ENCODE measurements around the gene DNAJC16.

Gene DNAJC16

DNA sequence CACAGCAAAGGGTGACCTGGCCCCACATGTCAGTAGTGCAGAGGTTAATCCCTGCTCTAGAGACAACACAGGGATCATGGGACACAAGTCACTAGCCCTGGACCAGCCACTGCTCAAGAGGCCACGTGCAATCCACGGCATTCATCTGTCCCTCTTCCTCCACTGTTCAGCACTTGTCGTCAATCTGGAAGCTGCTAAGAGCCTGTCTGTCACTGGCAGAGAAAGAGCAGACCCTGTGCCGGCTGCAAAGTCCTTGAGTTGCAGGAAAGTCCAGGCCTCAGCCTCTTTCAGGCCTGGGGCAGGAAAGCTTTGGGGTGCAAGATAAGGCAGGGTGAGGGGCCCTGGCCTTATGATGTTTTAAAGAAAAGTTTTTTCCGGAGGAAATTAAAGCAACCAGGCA is 34.1 kb upstream of the DNAJC16 start:
- Histone ChIP-seq H3K27me3 (ENCODE audit: low read length) (no peaks in the 10 kb centered on the region), H3F3A (ENCODE audit: insufficient read depth) (no peaks in the 10 kb centered on the region), H3K9me3 (ENCODE audit: insufficient read depth, low read length) (no peaks in the 10 kb centered on the region), H3K4me2 (ENCODE audit: low read depth, low read length, poor library complexity, severe bottlenecking) (no peak overlapping the region), H3K9ac (ENCODE audit: low read length) (no peak overlapping the region), H3K27ac (ENCODE audit: low read depth, low read length) (no peak overlapping the region), H3K4me3 (ENCODE audit: insufficient read depth, low read length, poor library complexity, severe bottlenecking) (no peak overlapping the region), H4K20me1 (ENCODE audit: low read depth, low read length) (no peaks in the 10 kb centered on the region), H3K79me2 (ENCODE audit: insufficient read depth, low read length) (no peaks in the 10 kb centered on the region), H3K9me2 (replicated peaks; ENCODE audit: insufficient read depth, low read length) (no peaks in the 10 kb centered on the region), H2AFZ (ENCODE audit: low read depth, low read length, severe bottlenecking) (no peak overlapping the region), H3K36me3 (ENCODE audit: low read length) (no peaks in the 10 kb centered on the region)
- TF ChIP-seq EZH2phosphoT487 (conservative IDR thresholded peaks at IDR 0.05; ENCODE audit: low read length), result no peak
- TF ChIP-seq, protein P1, sequence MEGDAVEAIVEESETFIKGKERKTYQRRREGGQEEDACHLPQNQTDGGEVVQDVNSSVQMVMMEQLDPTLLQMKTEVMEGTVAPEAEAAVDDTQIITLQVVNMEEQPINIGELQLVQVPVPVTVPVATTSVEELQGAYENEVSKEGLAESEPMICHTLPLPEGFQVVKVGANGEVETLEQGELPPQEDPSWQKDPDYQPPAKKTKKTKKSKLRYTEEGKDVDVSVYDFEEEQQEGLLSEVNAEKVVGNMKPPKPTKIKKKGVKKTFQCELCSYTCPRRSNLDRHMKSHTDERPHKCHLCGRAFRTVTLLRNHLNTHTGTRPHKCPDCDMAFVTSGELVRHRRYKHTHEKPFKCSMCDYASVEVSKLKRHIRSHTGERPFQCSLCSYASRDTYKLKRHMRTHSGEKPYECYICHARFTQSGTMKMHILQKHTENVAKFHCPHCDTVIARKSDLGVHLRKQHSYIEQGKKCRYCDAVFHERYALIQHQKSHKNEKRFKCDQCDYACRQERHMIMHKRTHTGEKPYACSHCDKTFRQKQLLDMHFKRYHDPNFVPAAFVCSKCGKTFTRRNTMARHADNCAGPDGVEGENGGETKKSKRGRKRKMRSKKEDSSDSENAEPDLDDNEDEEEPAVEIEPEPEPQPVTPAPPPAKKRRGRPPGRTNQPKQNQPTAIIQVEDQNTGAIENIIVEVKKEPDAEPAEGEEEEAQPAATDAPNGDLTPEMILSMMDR (IDR thresholded peaks at IDR 0.05; ENCODE audit: insufficient read depth, low read length, poor library complexity, severe bottlenecking), result no peak

DNA sequence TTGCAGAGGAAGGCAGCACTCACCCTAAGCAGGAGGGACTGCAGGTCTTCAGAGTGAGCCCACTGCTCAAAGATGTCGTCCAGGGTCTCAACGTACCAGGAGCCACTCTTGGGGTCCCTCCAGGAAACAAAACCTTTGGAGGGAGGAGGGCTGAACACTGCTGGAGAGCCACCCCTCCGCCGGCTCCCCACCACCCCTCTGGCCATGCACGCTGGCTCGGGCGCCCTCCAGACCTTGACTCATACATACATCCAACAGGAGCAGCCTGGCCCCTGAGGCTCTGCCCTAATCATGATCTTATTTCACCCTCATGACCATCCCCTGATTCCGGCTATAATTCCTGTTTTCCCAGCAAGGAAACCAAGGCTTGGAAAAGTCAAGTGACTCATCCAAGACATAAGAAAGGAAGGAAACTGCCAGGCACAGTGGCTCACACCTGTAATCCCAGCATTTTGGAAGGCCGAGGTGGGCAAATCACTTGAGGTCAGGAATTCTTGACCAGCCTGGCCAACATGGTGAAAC is 32.7 kb upstream of the DNAJC16 start:
- H3K9me2 ChIP-seq (replicated peaks; ENCODE audit: insufficient read depth, low read length), result no peaks in the 10 kb centered on the region
- TF ChIP-seq EZH2phosphoT487 (conservative IDR thresholded peaks at IDR 0.05; ENCODE audit: low read length), result no peak
- TF ChIP-seq, protein P1 (IDR thresholded peaks at IDR 0.05; ENCODE audit: insufficient read depth, low read length, poor library complexity, severe bottlenecking), result no peak
- H3K9me3 ChIP-seq (ENCODE audit: insufficient read depth, low read length), result no peaks in the 10 kb centered on the region
- no peak overlapping the region for H3K4me3 ChIP-seq (ENCODE audit: insufficient read depth, low read length, poor library complexity, severe bottlenecking)
- H2AFZ ChIP-seq (ENCODE audit: low read depth, low read length, severe bottlenecking), result no peak overlapping the region
- no peak overlapping the region for H3K27ac ChIP-seq (ENCODE audit: low read depth, low read length)
- no peaks in the 10 kb centered on the region for H4K20me1 ChIP-seq (ENCODE audit: low read depth, low read length)
- H3F3A ChIP-seq (ENCODE audit: insufficient read depth), result no peaks in the 10 kb centered on the region
- no peak overlapping the region for H3K9ac ChIP-seq (ENCODE audit: low read length)
- H3K27me3 ChIP-seq (ENCODE audit: low read length), result no peaks in the 10 kb centered on the region
- no peaks in the 10 kb centered on the region for H3K36me3 ChIP-seq (ENCODE audit: low read length)
- H3K79me2 ChIP-seq (ENCODE audit: insufficient read depth, low read length), result no peaks in the 10 kb centered on the region
- H3K4me2 ChIP-seq (ENCODE audit: low read depth, low read length, poor library complexity, severe bottlenecking), result no peak overlapping the region

DNA sequence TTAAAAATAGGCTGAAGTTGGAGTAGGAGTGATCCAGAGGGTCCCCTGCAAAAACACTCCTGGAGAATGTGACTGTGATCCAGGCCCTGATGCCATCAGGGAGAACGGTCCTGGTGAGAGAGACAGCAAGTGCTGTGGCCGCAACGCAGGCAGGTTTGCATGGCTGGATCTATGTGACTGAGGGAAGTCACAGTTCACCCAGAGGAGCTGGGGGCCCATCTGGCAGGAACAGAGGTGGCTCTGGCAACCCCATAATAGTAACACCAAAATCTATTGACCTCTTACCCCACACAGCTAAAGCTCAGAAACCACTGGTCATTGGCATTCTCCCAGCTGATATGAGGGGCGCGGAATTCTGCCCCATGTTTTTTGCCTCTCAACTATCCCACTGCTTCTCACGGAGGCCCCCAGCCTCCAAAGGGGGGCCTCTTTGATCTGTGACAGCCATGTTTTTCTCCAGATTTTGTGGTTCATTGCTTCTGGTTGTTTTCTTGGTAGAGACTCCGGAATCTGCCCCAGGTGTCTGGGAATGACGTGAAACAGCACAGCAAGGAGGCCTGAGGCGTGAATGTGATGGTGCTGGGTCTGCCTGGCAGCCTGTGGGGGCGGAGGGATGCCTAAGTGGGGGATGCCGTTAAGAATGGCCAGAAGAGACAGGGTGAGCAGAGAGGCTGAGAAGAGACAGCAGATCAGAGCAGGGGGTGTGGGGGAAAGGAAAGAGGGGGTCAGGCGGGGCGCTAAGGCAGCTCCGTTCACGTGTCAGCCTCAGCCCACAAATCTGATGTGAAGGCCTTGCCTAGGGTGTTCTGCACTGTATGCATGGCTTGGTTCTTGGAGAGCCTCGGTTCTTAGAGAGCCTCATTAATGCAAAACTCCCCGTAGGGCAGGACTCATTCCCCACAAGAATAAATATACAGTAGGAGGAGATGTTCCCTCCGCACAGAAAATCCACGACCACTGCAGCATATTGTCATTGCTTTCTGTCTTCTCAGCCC is 26.2 kb upstream of the DNAJC16 start:
- H3K9me3 ChIP-seq (ENCODE audit: insufficient read depth, low read length), result no peaks in the 10 kb centered on the region
- no peak overlapping the region for H3K4me2 ChIP-seq (ENCODE audit: low read depth, low read length, poor library complexity, severe bottlenecking)
- H3K27me3 ChIP-seq (ENCODE audit: low read length), result no peaks in the 10 kb centered on the region
- no peaks in the 10 kb centered on the region for H3F3A ChIP-seq (ENCODE audit: insufficient read depth)
- H3K9me2 ChIP-seq (replicated peaks; ENCODE audit: insufficient read depth, low read length), result no peaks in the 10 kb centered on the region
- H3K79me2 ChIP-seq (ENCODE audit: insufficient read depth, low read length), result no peaks in the 10 kb centered on the region
- no peak overlapping the region for H3K4me3 ChIP-seq (ENCODE audit: insufficient read depth, low read length, poor library complexity, severe bottlenecking)
- no peaks in the 10 kb centered on the region for H4K20me1 ChIP-seq (ENCODE audit: low read depth, low read length)
- no peak for TF ChIP-seq EZH2phosphoT487 (conservative IDR thresholded peaks at IDR 0.05; ENCODE audit: low read length)
- TF ChIP-seq, protein P1 (IDR thresholded peaks at IDR 0.05; ENCODE audit: insufficient read depth, low read length, poor library complexity, severe bottlenecking), result no peak
- no peak overlapping the region for H3K27ac ChIP-seq (ENCODE audit: low read depth, low read length)
- H3K9ac ChIP-seq (ENCODE audit: low read length), result no peak overlapping the region
- H3K36me3 ChIP-seq (ENCODE audit: low read length), result no peaks in the 10 kb centered on the region
- no peak overlapping the region for H2AFZ ChIP-seq (ENCODE audit: low read depth, low read length, severe bottlenecking)

Data from SU-DHL-6 (cell line).